ENCODE data around the gene SFRP4.

- TF ChIP-seq, protein P1, sequence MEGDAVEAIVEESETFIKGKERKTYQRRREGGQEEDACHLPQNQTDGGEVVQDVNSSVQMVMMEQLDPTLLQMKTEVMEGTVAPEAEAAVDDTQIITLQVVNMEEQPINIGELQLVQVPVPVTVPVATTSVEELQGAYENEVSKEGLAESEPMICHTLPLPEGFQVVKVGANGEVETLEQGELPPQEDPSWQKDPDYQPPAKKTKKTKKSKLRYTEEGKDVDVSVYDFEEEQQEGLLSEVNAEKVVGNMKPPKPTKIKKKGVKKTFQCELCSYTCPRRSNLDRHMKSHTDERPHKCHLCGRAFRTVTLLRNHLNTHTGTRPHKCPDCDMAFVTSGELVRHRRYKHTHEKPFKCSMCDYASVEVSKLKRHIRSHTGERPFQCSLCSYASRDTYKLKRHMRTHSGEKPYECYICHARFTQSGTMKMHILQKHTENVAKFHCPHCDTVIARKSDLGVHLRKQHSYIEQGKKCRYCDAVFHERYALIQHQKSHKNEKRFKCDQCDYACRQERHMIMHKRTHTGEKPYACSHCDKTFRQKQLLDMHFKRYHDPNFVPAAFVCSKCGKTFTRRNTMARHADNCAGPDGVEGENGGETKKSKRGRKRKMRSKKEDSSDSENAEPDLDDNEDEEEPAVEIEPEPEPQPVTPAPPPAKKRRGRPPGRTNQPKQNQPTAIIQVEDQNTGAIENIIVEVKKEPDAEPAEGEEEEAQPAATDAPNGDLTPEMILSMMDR (IDR thresholded peaks at IDR 0.05; ENCODE audit: low read depth, low read length, poor library complexity, severe bottlenecking): no peak
- TF ChIP-seq EZH2phosphoT487 (IDR thresholded peaks at IDR 0.05; ENCODE audit: borderline replicate concordance, low read length): no peak
Observed at GRCh38 chr7:37947941-37948210, 31.3 kb upstream of the SFRP4 start.

Measured in DOHH2 (cell line).